H54 (cell line): ENCODE measurements around the gene PRADC1.

Source experiments
- DNase-seq: peaks from one replicate; pipeline ENCODE4 v3.0.0; 2011; ENCODE audit warnings: low spot score, mixed read lengths; ENCODE audit not compliant: insufficient read length
- FAIRE-seq: peaks from 3 replicates; lab custom pipeline; 2011; peaks lifted over from hg19 to GRCh38; lab: Jason Lieb, UNC
- POLR2A ChIP-seq: IDR thresholded peaks from 2 replicates; pipeline ENCODE4 v1.6.1; 2011; ENCODE audit warnings: low read depth, mild to moderate bottlenecking, low read length

Gene PRADC1

GRCh38 chr2:73255007-73255644 lies 22.1 kb upstream of the PRADC1 start:
- no peak for TF ChIP-seq POLR2A
- no peak for FAIRE-seq
- DNase-seq, result no peak

GRCh38 chr2:73254343-73255006 lies 21.4 kb upstream of the PRADC1 start:
- no peak for DNase-seq
- FAIRE-seq, result no peak
- no peak for TF ChIP-seq POLR2A

GRCh38 chr2:73253901-73254300 lies 20.9 kb upstream of the PRADC1 start:
- FAIRE-seq (no peak), DNase-seq (no peak)
- no peak for TF ChIP-seq POLR2A

GRCh38 chr2:73253400-73253799 lies 20.4 kb upstream of the PRADC1 start:
- no peak for FAIRE-seq
- TF ChIP-seq POLR2A, result no peak
- no peak for DNase-seq

GRCh38 chr2:73252238-73253027 lies 19.4 kb upstream of the PRADC1 start:
- DNase-seq (no peak), FAIRE-seq (no peak)
- no peak for TF ChIP-seq POLR2A

GRCh38 chr2:73250872-73251846 lies 18.1 kb upstream of the PRADC1 start:
- no peak for TF ChIP-seq POLR2A
- DNase-seq, result no peak
- FAIRE-seq, result no peak

DNA sequence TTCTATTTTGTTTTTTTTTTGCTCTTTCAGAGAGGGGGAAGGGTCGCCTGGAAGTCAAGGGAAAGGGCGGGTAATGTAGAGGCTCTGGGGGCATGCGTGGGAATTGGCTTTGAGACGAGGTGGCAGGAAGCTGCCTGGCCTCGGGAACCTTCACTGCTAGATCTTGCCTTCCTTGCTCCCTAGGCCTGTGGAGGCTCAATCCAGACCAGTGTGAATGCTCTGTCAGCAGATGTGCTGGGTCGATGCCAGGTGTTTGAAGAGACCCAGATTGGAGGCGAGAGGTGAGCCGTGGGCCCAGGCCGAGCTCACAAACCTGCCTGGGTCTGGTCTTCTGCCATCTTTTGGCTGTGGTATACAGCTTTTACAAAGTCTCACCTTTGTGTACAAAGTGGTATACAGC lies 16.6 kb upstream of the PRADC1 start:
- FAIRE-seq, result no peak
- no peak for DNase-seq
- TF ChIP-seq POLR2A, result no peak

- no peak for DNase-seq
- TF ChIP-seq POLR2A, result no peak
- FAIRE-seq, result no peak
Measured at GRCh38 chr2:73246850-73247249, 13.8 kb upstream of the PRADC1 start.

- no peak for TF ChIP-seq POLR2A
- DNase-seq (no peak), FAIRE-seq (no peak)
Measured at GRCh38 chr2:73244580-73244979, 11.5 kb upstream of the PRADC1 start.

DNA sequence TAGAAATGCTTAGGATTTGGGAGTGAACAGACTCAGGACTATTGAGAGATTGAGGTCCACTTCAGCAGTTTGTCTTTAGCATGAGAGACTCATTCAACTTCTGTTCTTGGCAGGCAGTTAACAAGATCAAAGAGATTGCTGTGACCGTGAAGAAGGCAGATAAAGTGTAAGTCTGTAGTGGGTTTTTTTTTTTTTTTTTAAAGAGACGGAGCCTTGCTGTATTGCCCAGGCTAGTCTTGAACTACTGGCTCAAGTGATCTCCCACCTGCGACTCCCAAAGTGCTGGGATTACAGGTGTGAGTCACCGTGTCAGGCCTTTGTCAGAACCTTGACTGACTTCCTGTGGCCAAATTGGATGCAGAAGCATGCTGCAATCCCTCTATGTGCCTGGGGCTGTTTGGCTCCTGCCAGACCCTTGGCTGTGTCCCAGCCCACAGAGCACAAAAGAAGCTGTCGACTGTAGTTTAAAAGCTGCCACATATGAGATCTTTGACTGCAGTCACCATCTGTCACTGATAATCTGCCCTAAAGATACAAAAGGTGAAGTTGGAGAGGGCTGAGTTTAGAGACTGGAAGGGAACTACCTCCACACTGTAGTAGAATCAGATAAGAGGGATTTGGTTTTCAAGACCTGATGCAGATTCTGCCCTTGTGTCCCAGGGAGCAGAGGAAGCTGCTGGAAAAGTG lies 11.0 kb upstream of the PRADC1 start:
- no peak for DNase-seq
- peak; percentile 50 for FAIRE-seq
- TF ChIP-seq POLR2A, result no peak

GRCh38 chr2:73239776-73240175 lies 6.7 kb upstream of the PRADC1 start:
- no peak for TF ChIP-seq POLR2A
- FAIRE-seq (no peak), DNase-seq (no peak)

DNA sequence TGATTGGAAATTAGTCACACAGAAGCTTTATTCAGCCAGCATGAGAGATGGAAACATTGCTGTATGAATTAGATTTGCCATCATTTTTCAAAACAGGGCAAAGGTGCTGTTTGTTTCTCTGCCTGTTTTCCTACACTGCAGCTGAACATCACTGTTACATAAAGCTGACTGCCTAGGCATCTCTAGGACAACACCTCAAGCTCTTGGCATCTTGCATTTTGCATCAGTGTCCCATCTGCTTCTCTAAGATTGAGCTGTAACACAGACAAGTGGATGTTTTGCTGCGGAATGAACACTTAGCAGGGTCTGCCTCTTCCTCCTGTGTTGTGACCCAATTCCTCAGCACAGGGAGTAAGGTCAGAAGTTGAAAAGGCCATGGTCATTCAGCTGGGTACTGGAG lies 5.9 kb upstream of the PRADC1 start:
- TF ChIP-seq POLR2A, result no peak
- FAIRE-seq, result no peak
- no peak for DNase-seq

GRCh38 chr2:73238149-73238548 lies 5.1 kb upstream of the PRADC1 start:
- no peak for TF ChIP-seq POLR2A
- FAIRE-seq, result no peak
- DNase-seq, result no peak

DNA sequence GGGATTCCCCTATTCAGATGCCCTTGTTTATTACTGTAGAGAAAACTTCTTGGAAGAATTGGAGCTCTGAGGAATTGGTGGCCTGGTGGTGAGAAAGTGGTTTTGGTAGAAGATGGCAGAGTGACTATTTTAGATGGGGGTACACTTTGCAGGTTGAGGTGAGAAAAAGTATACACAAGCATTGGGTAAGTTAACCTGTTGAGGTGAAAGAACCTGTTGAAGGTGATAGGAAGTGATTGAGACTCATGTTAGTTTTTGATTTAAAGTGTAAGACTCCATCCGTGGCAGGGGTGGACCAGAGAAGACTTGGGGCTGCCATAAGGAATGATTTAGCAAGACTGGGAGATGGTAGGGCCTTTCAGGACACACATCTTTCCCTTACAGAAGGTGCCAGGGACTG lies 4.1 kb upstream of the PRADC1 start:
- no peak for TF ChIP-seq POLR2A
- DNase-seq, result no peak
- no peak for FAIRE-seq
